ENCODE data around the gene TBC1D9B.
A peak's percentile ranks its signal among the peaks of the same experiment; 100 is the strongest.

TBC1D9B gene

GRCh38 chr5:179907556-179908324 lies at the start of gene TBC1D9B:
Gene TBC1D9B, minus strand, starts transcription at chr5:179907897. Its CDS starts 76 bp downstream, at chr5:179907821.
- TF ChIP-seq CTCF (IDR thresholded peaks at IDR 0.05; ENCODE audit: low read depth, low read length): no peak; the same call in 1 of the 2 replicates
- DNase-seq (ENCODE audit: extremely low read depth, low read depth): peak; percentile 12

DNA sequence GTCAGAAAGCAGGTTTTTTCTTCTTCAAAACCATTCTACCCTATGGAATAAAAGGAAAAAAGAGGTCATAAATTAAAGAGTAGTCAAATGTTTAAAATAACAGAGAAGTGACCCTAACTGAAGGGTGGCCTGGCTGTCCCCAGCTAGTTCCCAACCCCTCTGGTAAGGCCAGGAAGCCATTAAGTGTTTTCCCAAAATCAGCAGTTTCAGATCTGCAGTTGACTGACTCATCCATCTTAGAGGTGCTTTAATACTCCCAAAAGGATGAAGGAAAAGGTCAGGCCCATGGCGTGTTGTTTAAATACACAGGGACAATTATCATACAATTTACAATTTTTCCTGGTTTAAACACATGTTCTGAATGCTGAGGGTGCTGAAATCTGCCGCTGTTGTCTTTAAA lies 47.9 kb upstream of the TBC1D9B start:
- TF ChIP-seq CTCF (IDR thresholded peaks at IDR 0.05; ENCODE audit: low read depth, low read length): no peak
- no peak for DNase-seq (ENCODE audit: extremely low read depth, low read depth)

- TF ChIP-seq CTCF (IDR thresholded peaks at IDR 0.05; ENCODE audit: low read depth, low read length): no peak
These were observed 47.4 kb upstream of the TBC1D9B start for GRCh38 chr5:179955062-179955461.

DNA sequence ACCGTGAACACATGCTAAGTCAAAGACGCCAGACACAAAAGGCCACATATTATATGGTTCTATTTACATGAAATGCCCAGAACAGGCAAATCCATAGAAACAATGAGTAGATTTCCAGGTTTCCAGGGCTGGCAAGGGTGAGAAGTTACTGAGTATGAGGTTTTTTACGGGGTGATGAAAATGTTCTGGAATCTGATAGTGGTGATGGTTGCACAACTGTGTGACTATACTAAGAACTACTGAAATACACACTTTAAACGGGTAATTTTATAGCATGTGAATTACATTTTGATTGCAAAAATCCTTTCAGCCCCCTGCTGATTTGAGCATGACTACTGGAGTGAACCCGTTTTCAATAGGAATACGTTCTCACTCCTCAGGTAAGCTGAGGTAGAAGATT lies 46.7 kb upstream of the TBC1D9B start:
- TF ChIP-seq CTCF (IDR thresholded peaks at IDR 0.05; ENCODE audit: low read depth, low read length): no peak
- DNase-seq (ENCODE audit: extremely low read depth, low read depth): no peak

More at GRCh38 chr5:179955062-179955461, 47.4 kb upstream of the TBC1D9B start:
- DNase-seq (ENCODE audit: extremely low read depth, low read depth): no peak

DNA sequence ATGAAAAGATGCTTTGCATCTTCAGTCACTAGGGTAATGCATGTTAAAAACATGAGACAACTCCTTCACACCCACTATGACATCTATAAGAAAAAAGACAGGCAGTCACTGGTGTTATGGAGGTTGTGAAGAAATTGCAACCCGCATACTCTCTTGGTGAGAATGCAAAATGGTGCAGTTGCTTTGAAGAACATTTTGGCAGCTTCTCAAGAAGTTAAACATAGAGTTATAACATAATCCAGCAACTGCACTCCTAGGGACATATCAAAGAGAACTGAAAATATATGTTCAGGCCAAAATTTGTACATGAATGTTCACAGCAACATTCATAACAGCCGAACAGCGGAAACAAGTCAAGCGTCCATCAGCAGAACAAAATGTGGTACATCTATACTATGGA lies 46.3 kb upstream of the TBC1D9B start:
- DNase-seq (ENCODE audit: extremely low read depth, low read depth): no peak
- no peak for TF ChIP-seq CTCF (IDR thresholded peaks at IDR 0.05; ENCODE audit: low read depth, low read length)

GRCh38 chr5:179936976-179937681 lies 29.4 kb upstream of the TBC1D9B start:
- TF ChIP-seq CTCF (IDR thresholded peaks at IDR 0.05; ENCODE audit: low read depth, low read length): no peak
- DNase-seq (ENCODE audit: extremely low read depth, low read depth): no peak

All from AG09319 (cell line).